SJSA1 (cell line): ENCODE results near the gene RIPK4. TPM values are rescaled to one million over a fixed set of nuclear protein-coding genes. Genes with fewer than 3 reads are reported as not detected.
"Not testable (repeated sequence)": the region's sequence is repeated elsewhere in the genome, so short reads cannot be mapped to it uniquely, and the experiment has no call there.

Experiments
- DNase-seq, 2 experiments: peaks; one replicate each; pipeline ENCODE4 v3.0.0-alpha.2; 2015 to 2020; ENCODE audit warnings: low spot score in 2 of 2, low read depth in 1 of 2
- H3K27ac ChIP-seq: fragments of 250-450 bp; sonication (Bioruptor Pico); 2 replicates; pipeline ENCODE4 v1.5.1; 2020; ENCODE audit warnings: mild to moderate bottlenecking, moderate library complexity
- H3K27me3 ChIP-seq: fragments of 250-450 bp; sonication (Bioruptor Pico); replicated peaks from 2 replicates; pipeline ENCODE4 v1.5.1; 2020; ENCODE audit warnings: mild to moderate bottlenecking, moderate library complexity
- H3K36me3 ChIP-seq: fragments of 250-450 bp; sonication (Bioruptor Pico); 2 replicates; pipeline ENCODE4 v1.5.1; 2020; ENCODE audit warnings: mild to moderate bottlenecking
- H3K4me1 ChIP-seq: fragments of 250-450 bp; sonication (Bioruptor Pico); replicated peaks from 2 replicates; pipeline ENCODE4 v1.6.1; 2021; ENCODE audit warnings: mild to moderate bottlenecking
- H3K4me3 ChIP-seq: fragments of 250-450 bp; sonication (Bioruptor Pico); 2 replicates; pipeline ENCODE4 v1.5.1; 2020; ENCODE audit warnings: mild to moderate bottlenecking
- H3K9me3 ChIP-seq: fragments of 250-450 bp; sonication (Bioruptor Pico); replicated peaks from 2 replicates; pipeline ENCODE4 v1.5.1; 2020; ENCODE audit warnings: mild to moderate bottlenecking
- total RNA-seq: library from RNA; depleted of rRNA; stranded (reverse); fragments of >200 nt; shearing (Covaris generic); gene quantifications from 2 replicates; pipeline ENCODE4 v1.2.3, GENCODE V29; 2014

RIPK4 gene
- total RNA-seq, 1 experiment from 2014 or later: 0.47 TPM

GRCh38 chr21:41725421-41726031, 41.3 kb downstream of the RIPK4 start:
- DNase-seq: no peak
- Histone ChIP-seq H3K27me3 (no peaks in the 10 kb centered on the region), H3K27ac (no peak overlapping the region), H3K4me3 (no peak overlapping the region), H3K9me3 (no peaks in the 10 kb centered on the region), H3K36me3 (no peaks in the 10 kb centered on the region), H3K4me1 (peaks cover 23% of the 10 kb centered on the region)

DNA sequence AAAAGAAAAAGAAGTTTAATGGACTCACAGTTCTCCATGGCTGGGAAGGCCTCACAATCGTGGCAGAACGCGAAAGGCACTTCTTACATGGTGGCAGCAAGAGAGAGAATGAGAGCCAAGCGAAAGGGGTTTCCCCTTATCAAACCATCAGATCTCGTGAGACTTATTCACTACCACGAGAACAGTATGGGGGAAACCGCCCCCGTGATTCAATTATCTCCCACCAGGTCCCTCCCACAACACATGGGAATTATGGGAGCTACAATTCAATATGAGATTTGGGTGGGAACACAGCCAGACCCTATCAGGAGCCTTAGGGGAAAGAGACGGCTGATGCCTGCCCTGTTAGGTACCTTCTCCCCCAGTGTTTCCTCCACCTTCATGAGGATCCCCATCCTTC, 43.0 kb downstream of the RIPK4 start:
- peaks cover 23% of the 10 kb centered on the region for H3K4me1 ChIP-seq
- DNase-seq, H3K9me3 ChIP-seq, H3K4me3 ChIP-seq, H3K36me3 ChIP-seq, H3K27me3 ChIP-seq, H3K27ac ChIP-seq: not testable (repeated sequence)

- no peak for DNase-seq
- Histone ChIP-seq H3K4me3 (no peak overlapping the region), H3K4me1 (peaks cover 11% of the 10 kb centered on the region), H3K27ac (no peak overlapping the region), H3K27me3 (no peaks in the 10 kb centered on the region), H3K36me3 (no peaks in the 10 kb centered on the region), H3K9me3 (no peaks in the 10 kb centered on the region)
These were observed 44.5 kb downstream of the RIPK4 start for GRCh38 chr21:41722052-41723018.

- DNase-seq: no peak
- H3K9me3 ChIP-seq: no peaks in the 10 kb centered on the region
- no peaks in the 10 kb centered on the region for H3K36me3 ChIP-seq
- no peak overlapping the region for H3K4me3 ChIP-seq
- no peaks in the 10 kb centered on the region for H3K27me3 ChIP-seq
- H3K27ac ChIP-seq: no peak overlapping the region
- H3K4me1 ChIP-seq: no peaks in the 10 kb centered on the region
These were observed 46.6 kb downstream of the RIPK4 start for GRCh38 chr21:41720250-41720649.

DNA sequence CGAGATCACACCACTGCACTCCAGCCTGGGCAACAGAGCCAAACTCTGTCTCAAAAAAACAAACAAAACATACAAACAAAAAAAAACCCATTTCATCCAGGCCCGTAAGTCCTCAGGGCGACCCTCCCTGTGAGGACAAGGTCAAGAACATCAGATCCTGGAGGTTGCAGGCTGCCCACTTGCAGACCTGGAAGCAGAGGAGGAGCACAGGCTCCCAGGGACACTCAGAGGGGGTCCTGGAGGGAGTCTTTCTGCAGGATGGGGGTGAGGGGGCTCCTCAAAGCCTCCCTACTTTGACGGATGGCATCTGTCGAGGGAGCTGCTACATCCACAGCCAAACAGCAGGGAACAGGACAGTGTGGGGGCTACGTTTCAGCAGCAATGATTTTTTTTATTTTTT, 47.2 kb downstream of the RIPK4 start:
- no peaks in the 10 kb centered on the region for H3K27me3 ChIP-seq
- H3K36me3 ChIP-seq: no peaks in the 10 kb centered on the region
- no peak overlapping the region for H3K27ac ChIP-seq
- DNase-seq: no peak
- H3K9me3 ChIP-seq: no peaks in the 10 kb centered on the region
- H3K4me3 ChIP-seq: no peak overlapping the region
- H3K4me1 ChIP-seq: no peaks in the 10 kb centered on the region

GRCh38 chr21:41717573-41718330, 49.1 kb downstream of the RIPK4 start:
- no peaks in the 10 kb centered on the region for H3K9me3 ChIP-seq
- no peaks in the 10 kb centered on the region for H3K4me1 ChIP-seq
- no peaks in the 10 kb centered on the region for H3K36me3 ChIP-seq
- no peak overlapping the region for H3K4me3 ChIP-seq
- H3K27ac ChIP-seq: no peak overlapping the region
- no peaks in the 10 kb centered on the region for H3K27me3 ChIP-seq
- DNase-seq: no peak

GRCh38 chr21:41716751-41717150, 50.1 kb downstream of the RIPK4 start:
- Histone ChIP-seq H3K9me3 (no peaks in the 10 kb centered on the region), H3K36me3 (no peaks in the 10 kb centered on the region), H3K27me3 (no peaks in the 10 kb centered on the region), H3K4me3 (no peak overlapping the region), H3K4me1 (no peaks in the 10 kb centered on the region), H3K27ac (no peak overlapping the region)
- DNase-seq: no peak

DNA sequence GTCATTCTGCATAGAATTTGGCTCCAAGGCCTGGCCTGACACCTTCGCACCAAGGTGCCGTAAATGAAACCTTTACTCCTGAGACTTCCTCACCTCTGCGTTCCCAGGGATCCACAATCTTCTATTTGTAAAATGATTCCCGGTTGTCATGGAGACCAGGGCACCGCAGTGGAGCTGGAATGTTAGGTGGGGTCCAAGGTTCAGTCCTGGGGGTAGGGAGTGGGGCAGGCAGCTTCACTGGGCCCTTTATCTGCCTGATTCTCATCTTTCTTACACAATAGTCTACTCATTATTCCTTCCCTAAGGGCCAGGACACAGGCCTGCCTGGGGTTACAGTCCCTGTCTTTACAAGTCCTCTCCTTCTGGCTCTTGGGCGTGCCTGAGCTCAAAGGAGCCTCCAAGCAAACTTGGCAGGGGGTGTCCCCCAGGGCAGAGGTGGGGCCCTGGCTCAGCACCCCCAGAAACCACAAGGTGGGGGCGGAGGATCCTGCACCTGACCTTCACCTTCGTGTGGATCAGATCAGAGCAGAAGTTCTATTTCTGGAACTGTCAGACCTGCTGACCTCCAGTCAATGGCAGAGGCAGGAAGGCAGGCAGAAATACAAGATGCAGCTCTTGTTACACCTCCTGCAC, 51.1 kb downstream of the RIPK4 start:
- H3K4me1 ChIP-seq: no peaks in the 10 kb centered on the region
- no peak for DNase-seq
- H3K27me3 ChIP-seq: no peaks in the 10 kb centered on the region

GRCh38 chr21:41714299-41714865, 52.5 kb downstream of the RIPK4 start:
- not testable (repeated sequence) for H3K36me3 ChIP-seq, H3K27ac ChIP-seq, H3K27me3 ChIP-seq, H3K4me3 ChIP-seq, H3K4me1 ChIP-seq, DNase-seq, H3K9me3 ChIP-seq

More for the DNA sequence above, 51.1 kb downstream of the RIPK4 start:
- no peaks in the 10 kb centered on the region for H3K36me3 ChIP-seq
- no peaks in the 10 kb centered on the region for H3K9me3 ChIP-seq
- H3K4me3 ChIP-seq: no peak overlapping the region
- H3K27ac ChIP-seq: no peak overlapping the region

GRCh38 chr21:41713495-41714281, 53.2 kb downstream of the RIPK4 start:
- no peak overlapping the region for H3K4me3 ChIP-seq
- H3K9me3 ChIP-seq: no peaks in the 10 kb centered on the region
- no peak for DNase-seq
- H3K36me3 ChIP-seq: no peaks in the 10 kb centered on the region
- H3K27ac ChIP-seq: no peak overlapping the region
- no peaks in the 10 kb centered on the region for H3K27me3 ChIP-seq
- no peaks in the 10 kb centered on the region for H3K4me1 ChIP-seq

GRCh38 chr21:41712730-41713129, 54.1 kb downstream of the RIPK4 start:
- Histone ChIP-seq H3K27me3 (no peaks in the 10 kb centered on the region), H3K4me1 (no peaks in the 10 kb centered on the region), H3K4me3 (no peak overlapping the region), H3K36me3 (no peaks in the 10 kb centered on the region), H3K9me3 (no peaks in the 10 kb centered on the region), H3K27ac (no peak overlapping the region)
- no peak for DNase-seq

DNA sequence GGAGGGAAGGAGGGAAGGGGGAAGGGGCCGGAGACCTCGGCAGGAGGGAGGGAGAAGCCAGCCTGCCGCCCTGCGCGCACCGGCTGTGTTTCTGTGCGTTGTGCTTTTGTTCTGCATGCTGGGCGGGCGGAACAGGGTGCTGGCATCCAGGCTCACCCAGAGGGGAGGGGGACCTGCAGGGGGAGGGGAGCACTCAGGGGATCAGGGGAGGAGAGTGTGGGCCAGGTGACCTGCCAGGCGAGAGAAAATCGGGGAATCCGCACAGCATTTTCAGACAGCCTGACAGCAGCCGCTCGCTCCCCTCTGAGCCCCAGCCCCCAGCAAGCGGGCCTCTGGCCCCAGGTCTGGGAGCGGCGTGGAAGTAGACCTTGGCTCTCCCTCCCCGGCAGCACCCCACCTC, 54.7 kb downstream of the RIPK4 start:
- no peak for DNase-seq
- Histone ChIP-seq H3K4me3 (no peak overlapping the region), H3K27ac (no peak overlapping the region), H3K27me3 (no peaks in the 10 kb centered on the region), H3K9me3 (no peaks in the 10 kb centered on the region), H3K36me3 (no peaks in the 10 kb centered on the region), H3K4me1 (no peaks in the 10 kb centered on the region)
